ENCODE results near the gene INPP4A. TPM values are rescaled to one million over a fixed set of nuclear protein-coding genes. Genes with fewer than 3 reads are reported as not detected.

INPP4A gene
- total and polyA plus RNA-seq, 2 donors (not counting 3 experiments of a cell fraction or from before 2014, with no cell fraction given), result 14.9 to 28.8 TPM

GRCh38 chr2:98582523-98582922, 137.9 kb downstream of the INPP4A start:
- BruUV-seq (replicated peaks), result no TSS peak
- Histone ChIP-seq H3K4me2 (ENCODE audit: insufficient read depth, low read length) (no peak overlapping the region), H4K20me1 (replicated peaks; ENCODE audit: control insufficient read depth, extremely low read depth, insufficient read depth, low read length) (no peaks in the 10 kb centered on the region), H2AFZ (ENCODE audit: low read depth, low read length) (no peak overlapping the region), H3K27ac (ENCODE audit: insufficient read depth, low read depth, low read length) (no peak overlapping the region), H3K36me3 (ENCODE audit: control insufficient read depth in 2 of 2, extremely low read depth in 1 of 2, insufficient read depth in 2 of 2, low read length in 2 of 2) (peaks cover 0 to 7% of the 10 kb centered on the region in 2 experiments), H3K79me2 (ENCODE audit: control insufficient read depth, insufficient read depth, low read length) (no peaks in the 10 kb centered on the region), H3K9me3 (replicated peaks; ENCODE audit: control insufficient read depth, insufficient read depth, low read length) (no peaks in the 10 kb centered on the region), H3K9me1 (replicated peaks; ENCODE audit: control insufficient read depth, extremely low read depth, insufficient read depth, low read length) (no peaks in the 10 kb centered on the region), H3K9ac (replicated peaks; ENCODE audit: extremely low read depth, insufficient read depth, low read length) (no peak overlapping the region), H3K4me3 (replicated peaks in 1 of 3; ENCODE audit: insufficient read depth in 1 of 3, low read depth in 1 of 3, low read length in 3 of 3) (no peak overlapping the region), H3K4me1 (ENCODE audit: control insufficient read depth, extremely low read depth, insufficient read depth, low read length) (no peaks in the 10 kb centered on the region), H3K27me3 (ENCODE audit: control insufficient read depth in 2 of 2, insufficient read depth in 2 of 2, low read length in 2 of 2) (no peaks in the 10 kb centered on the region)
- ChIA-PET CTCF (interaction anchor here (3.5 kb wide), 1 partner anchor 13 kb away, joined by 14 read pairs; no protein-coding TSS in a partner anchor), POLR2A (no interaction called here)
- FAIRE-seq (no peak), DNase-seq (ENCODE audit: low read depth, low spot score) (no peak)
- TF ChIP-seq JUN (IDR thresholded peaks at IDR 0.05; ENCODE audit: borderline replicate concordance, insufficient read depth, insufficient read length, low read depth) (no peak), EZH2 (IDR thresholded peaks at IDR 0.05; ENCODE audit: borderline replicate concordance, low read depth, low read length, severe bottlenecking) (no peak), CTCF (IDR thresholded peaks at IDR 0.05; ENCODE audit: extremely low read depth in 1 of 2, insufficient read depth in 1 of 2, low read depth in 1 of 2, low read length in 2 of 2) (no peak), POLR2A (IDR thresholded peaks at IDR 0.05; ENCODE audit: low read depth, low read length) (no peak), POLR2AphosphoS5 (IDR thresholded peaks at IDR 0.05; ENCODE audit: insufficient read depth, low read depth, low read length) (no peak), MYC (IDR thresholded peaks at IDR 0.05; ENCODE audit: low read depth, low read length) (no peak), GATA2 (IDR thresholded peaks at IDR 0.05; ENCODE audit: insufficient read depth, insufficient read length, low read depth, low read length) (no peak), MAX (IDR thresholded peaks at IDR 0.05; ENCODE audit: insufficient read depth, insufficient read length) (no peak), FOS (IDR thresholded peaks at IDR 0.05; ENCODE audit: borderline replicate concordance, insufficient read depth, low read length) (no peak)
- dilution Hi-C loops (cut with MboI; ENCODE audit: extremely low pct_ligation_motif_present, low sequenced_read_pairs), result no loop called here
- intact Hi-C loops (cut with micrococcal nuclease), result no loop called here

Data from endothelial cell of umbilical vein (primary cell).